HEK293 (cell line): ENCODE results near the gene GSN.

ENCODE experiments used
- CTCF ChIA-PET: fragments of 350-600 bp; formaldehyde crosslinking; extraction: SDS; loops from one replicate; lab custom pipeline; 2021; ENCODE audit warnings: antibody characterized with exemption; lab: Yijun Ruan, JAX
- POLR2A ChIA-PET: fragments of 300-600 bp; formaldehyde crosslinking; extraction: SDS; loops from one replicate; lab custom pipeline; 2020; ENCODE audit warnings: antibody characterized with exemption, inconsistent platforms; lab: Yijun Ruan, JAX
- H3K27ac ChIP-seq: fragments of 200-500 bp; sonication (Bioruptor generic); 2 replicates; pipeline ENCODE4 v1.5.1; 2014; ENCODE audit warnings: low read depth, low read length, control low read depth, inconsistent platforms; ENCODE audit errors: extremely low read depth
- H3K36me3 ChIP-seq, 2 experiments: fragments of 200-500 bp in 1 of 2; sonication (Bioruptor generic) in 1 of 2; 1 replicate in 1 of 2; 2 replicates in 1 of 2; pipeline ENCODE4 v1.5.1; 2014 to 2017; ENCODE audit warnings: inconsistent platforms in 2 of 2, low read length in 2 of 2; ENCODE audit not compliant: control insufficient read depth in 2 of 2, insufficient read depth in 1 of 2
- H3K4me1 ChIP-seq: fragments of 200-500 bp; sonication (Bioruptor generic); 2 replicates; pipeline ENCODE4 v1.5.1; 2014; ENCODE audit warnings: mild to moderate bottlenecking, low read length, inconsistent platforms; ENCODE audit not compliant: control insufficient read depth, insufficient read depth
- H3K4me3 ChIP-seq: 2 replicates; pipeline ENCODE4 v1.5.1; 2011; ENCODE audit warnings: low read depth, mild to moderate bottlenecking, control low read depth, low read length, moderate library complexity
- H3K9me3 ChIP-seq: fragments of 200-500 bp; sonication (Bioruptor generic); 2 replicates; pipeline ENCODE4 v1.5.1; 2014; ENCODE audit warnings: low read depth, low read length, inconsistent platforms; ENCODE audit not compliant: control insufficient read depth, insufficient read depth
- PRDM1 ChIP-seq: fragments of 450-650 bp; formaldehyde crosslinking; IDR thresholded peaks from 2 replicates; pipeline ENCODE4; 2016; ENCODE audit warnings: missing biosample characterization, missing genetic modification characterization
- ZBTB8A ChIP-seq: fragments of 450-650 bp; formaldehyde crosslinking; IDR thresholded peaks from 2 replicates; pipeline ENCODE4 v1.5.1; 2016; ENCODE audit warnings: missing biosample characterization, missing genetic modification characterization
- ZNF221 ChIP-seq: fragments of 450-650 bp; formaldehyde crosslinking; IDR thresholded peaks from 2 replicates; pipeline ENCODE4 v1.5.1; 2017; ENCODE audit warnings: missing biosample characterization, missing genetic modification characterization, borderline replicate concordance
- TF ChIP-seq, protein P1 (sequence below): fragments of 450-650 bp; formaldehyde crosslinking; IDR thresholded peaks from 2 replicates; pipeline ENCODE4 v1.5.1; 2016; ENCODE audit warnings: missing biosample characterization, missing genetic modification characterization
- TF ChIP-seq, protein P2 (sequence below): fragments of 450-650 bp; formaldehyde crosslinking; IDR thresholded peaks from 2 replicates; pipeline ENCODE4 v1.5.1; 2016; ENCODE audit warnings: missing biosample characterization, missing genetic modification characterization
- TF ChIP-seq, protein P3 (sequence below): fragments of 450-650 bp; formaldehyde crosslinking; IDR thresholded peaks from 2 replicates; pipeline ENCODE4 v1.5.1; 2017; ENCODE audit warnings: missing biosample characterization, mild to moderate bottlenecking, missing genetic modification characterization, moderate library complexity
- TF ChIP-seq, protein P4 (sequence below): fragments of 450-650 bp; formaldehyde crosslinking; IDR thresholded peaks from 2 replicates; pipeline ENCODE4 v1.5.1; 2016; ENCODE audit warnings: missing biosample characterization, missing genetic modification characterization

Gene GSN

DNA sequence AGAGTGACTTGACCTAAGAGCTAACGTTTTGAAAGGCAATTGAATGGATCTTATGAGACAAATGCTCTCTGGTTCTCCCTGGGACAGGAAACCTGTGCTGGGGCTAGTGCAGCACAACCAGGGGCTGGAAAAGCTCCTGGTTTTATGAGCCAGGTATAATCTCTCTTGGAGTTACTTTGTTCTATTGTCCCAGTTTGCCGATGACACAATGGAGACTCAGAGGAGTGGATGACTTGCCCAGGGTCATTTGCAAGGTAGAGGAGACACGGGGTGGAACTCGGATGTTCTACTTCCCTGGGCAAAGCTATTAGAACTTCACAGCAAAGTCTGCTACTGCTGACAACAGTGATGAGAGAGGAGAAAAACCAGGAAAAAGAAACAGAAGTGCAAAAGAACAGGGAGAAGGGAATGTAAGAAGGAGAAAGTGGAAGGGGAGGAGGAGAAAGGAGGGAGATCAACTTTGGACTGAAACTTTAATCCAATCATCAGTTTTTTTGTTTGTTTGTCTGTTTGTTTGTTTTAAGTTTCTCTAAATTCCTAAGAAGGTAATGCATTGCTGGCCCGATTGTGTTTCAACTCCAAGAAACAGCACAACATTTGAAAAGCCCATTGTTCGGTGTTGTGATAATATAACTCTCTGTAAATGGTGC is 7.4 kb upstream of the GSN start:
- TF ChIP-seq, protein P1, sequence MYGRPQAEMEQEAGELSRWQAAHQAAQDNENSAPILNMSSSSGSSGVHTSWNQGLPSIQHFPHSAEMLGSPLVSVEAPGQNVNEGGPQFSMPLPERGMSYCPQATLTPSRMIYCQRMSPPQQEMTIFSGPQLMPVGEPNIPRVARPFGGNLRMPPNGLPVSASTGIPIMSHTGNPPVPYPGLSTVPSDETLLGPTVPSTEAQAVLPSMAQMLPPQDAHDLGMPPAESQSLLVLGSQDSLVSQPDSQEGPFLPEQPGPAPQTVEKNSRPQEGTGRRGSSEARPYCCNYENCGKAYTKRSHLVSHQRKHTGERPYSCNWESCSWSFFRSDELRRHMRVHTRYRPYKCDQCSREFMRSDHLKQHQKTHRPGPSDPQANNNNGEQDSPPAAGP (tag by site-specific recombination), result no peak
- TF ChIP-seq, protein P2, sequence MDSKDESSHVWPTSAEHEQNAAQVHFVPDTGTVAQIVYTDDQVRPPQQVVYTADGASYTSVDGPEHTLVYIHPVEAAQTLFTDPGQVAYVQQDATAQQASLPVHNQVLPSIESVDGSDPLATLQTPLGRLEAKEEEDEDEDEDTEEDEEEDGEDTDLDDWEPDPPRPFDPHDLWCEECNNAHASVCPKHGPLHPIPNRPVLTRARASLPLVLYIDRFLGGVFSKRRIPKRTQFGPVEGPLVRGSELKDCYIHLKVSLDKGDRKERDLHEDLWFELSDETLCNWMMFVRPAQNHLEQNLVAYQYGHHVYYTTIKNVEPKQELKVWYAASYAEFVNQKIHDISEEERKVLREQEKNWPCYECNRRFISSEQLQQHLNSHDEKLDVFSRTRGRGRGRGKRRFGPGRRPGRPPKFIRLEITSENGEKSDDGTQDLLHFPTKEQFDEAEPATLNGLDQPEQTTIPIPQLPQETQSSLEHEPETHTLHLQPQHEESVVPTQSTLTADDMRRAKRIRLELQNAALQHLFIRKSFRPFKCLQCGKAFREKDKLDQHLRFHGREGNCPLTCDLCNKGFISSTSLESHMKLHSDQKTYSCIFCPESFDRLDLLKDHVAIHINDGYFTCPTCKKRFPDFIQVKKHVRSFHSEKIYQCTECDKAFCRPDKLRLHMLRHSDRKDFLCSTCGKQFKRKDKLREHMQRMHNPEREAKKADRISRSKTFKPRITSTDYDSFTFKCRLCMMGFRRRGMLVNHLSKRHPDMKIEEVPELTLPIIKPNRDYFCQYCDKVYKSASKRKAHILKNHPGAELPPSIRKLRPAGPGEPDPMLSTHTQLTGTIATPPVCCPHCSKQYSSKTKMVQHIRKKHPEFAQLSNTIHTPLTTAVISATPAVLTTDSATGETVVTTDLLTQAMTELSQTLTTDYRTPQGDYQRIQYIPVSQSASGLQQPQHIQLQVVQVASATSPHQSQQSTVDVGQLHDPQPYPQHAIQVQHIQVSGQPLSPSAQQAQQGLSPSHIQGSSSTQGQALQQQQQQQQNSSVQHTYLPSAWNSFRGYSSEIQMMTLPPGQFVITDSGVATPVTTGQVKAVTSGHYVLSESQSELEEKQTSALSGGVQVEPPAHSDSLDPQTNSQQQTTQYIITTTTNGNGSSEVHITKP (tag by site-specific recombination), result peak; percentile 74
- peak; percentile 67 for TF ChIP-seq PRDM1 (tag by site-specific recombination)
- TF ChIP-seq ZNF221 (tag by site-specific recombination), result no peak
- no peaks in the 10 kb centered on the region for H3K4me1 ChIP-seq
- no peak overlapping the region for H3K4me3 ChIP-seq
- ChIA-PET POLR2A (no interaction called here), CTCF (interaction anchor here (0.6 to 2.3 kb wide), 5 partner anchors 18 to 139 kb away, joined by 3 to 15 read pairs (median 4); no protein-coding TSS in a partner anchor)
- no peaks in the 10 kb centered on the region for H3K9me3 ChIP-seq
- no peaks in the 10 kb centered on the region for H3K36me3 ChIP-seq
- H3K27ac ChIP-seq, result no peak overlapping the region

DNA sequence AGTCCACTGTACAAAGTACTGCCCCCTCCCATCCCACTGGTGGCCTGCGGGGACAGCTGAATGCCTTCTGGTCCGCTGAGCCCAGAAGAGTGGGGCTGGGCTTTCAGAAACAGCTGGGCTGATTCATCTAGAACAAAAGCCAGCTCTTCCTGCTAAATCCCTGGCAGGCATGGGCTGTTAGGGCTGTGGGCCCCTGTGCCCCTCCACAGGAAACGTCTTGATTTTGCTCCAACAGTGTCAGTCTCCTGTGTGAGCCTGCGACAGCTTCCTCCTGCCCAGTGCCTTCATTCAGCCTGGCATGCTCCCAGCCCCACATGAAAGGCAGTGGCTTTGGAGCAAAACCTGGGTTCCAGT is 6.9 kb upstream of the GSN start:
- no peaks in the 10 kb centered on the region for H3K9me3 ChIP-seq
- no peak overlapping the region for H3K4me3 ChIP-seq
- H3K4me1 ChIP-seq, result no peaks in the 10 kb centered on the region
- ChIA-PET CTCF (interaction anchor here (1.2 to 2.3 kb wide), 3 partner anchors 17 to 138 kb away, joined by 4 to 15 read pairs (median 5); no protein-coding TSS in a partner anchor), POLR2A (no interaction called here)
- H3K27ac ChIP-seq, result no peak overlapping the region
- H3K36me3 ChIP-seq, result no peaks in the 10 kb centered on the region
- TF ChIP-seq, protein P2 (tag by site-specific recombination), result 0 out of 2 replicates have a peak, but pooled peaks have one; percentile 13
- TF ChIP-seq, protein P3, sequence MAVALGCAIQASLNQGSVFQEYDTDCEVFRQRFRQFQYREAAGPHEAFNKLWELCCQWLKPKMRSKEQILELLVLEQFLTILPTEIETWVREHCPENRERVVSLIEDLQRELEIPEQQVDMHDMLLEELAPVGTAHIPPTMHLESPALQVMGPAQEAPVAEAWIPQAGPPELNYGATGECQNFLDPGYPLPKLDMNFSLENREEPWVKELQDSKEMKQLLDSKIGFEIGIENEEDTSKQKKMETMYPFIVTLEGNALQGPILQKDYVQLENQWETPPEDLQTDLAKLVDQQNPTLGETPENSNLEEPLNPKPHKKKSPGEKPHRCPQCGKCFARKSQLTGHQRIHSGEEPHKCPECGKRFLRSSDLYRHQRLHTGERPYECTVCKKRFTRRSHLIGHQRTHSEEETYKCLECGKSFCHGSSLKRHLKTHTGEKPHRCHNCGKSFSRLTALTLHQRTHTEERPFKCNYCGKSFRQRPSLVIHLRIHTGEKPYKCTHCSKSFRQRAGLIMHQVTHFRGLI (tag by site-specific recombination), result 0 out of 2 replicates have a peak, but pooled peaks have one; percentile 41
- peak; percentile 22; the same call in 1 of the 2 replicates for TF ChIP-seq ZBTB8A (tag by site-specific recombination)
- TF ChIP-seq, protein P4, sequence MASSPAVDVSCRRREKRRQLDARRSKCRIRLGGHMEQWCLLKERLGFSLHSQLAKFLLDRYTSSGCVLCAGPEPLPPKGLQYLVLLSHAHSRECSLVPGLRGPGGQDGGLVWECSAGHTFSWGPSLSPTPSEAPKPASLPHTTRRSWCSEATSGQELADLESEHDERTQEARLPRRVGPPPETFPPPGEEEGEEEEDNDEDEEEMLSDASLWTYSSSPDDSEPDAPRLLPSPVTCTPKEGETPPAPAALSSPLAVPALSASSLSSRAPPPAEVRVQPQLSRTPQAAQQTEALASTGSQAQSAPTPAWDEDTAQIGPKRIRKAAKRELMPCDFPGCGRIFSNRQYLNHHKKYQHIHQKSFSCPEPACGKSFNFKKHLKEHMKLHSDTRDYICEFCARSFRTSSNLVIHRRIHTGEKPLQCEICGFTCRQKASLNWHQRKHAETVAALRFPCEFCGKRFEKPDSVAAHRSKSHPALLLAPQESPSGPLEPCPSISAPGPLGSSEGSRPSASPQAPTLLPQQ (tag by site-specific recombination), result no peak
